GM19099 (cell line): ENCODE data around the gene ANKHD1.
A peak's percentile ranks its signal among the peaks of the same experiment; 100 is the strongest.

Source experiments
- POLR2A ChIP-seq: IDR thresholded peaks from 3 replicates; pipeline ENCODE4 v1.6.1; 2011; ENCODE audit warnings: low read depth; ENCODE audit not compliant: insufficient read length; ENCODE audit errors: extremely low read depth

The ANKHD1 gene

GRCh38 chr5:140545606-140546005 lies 144.0 kb downstream of the ANKHD1 start:
- no peak for TF ChIP-seq POLR2A

GRCh38 chr5:140546851-140547507 lies 145.3 kb downstream of the ANKHD1 start:
- no peak for TF ChIP-seq POLR2A

GRCh38 chr5:140547508-140548299 lies 146.1 kb downstream of the ANKHD1 start, which contains the start of gene EIF4EBP3:
Gene EIF4EBP3, plus strand, starts transcription at chr5:140547662. Its CDS starts 76 bp downstream, at chr5:140547738.
- peak; percentile 31 for TF ChIP-seq POLR2A

- peak; percentile 15 for TF ChIP-seq POLR2A
Measured at GRCh38 chr5:140548300-140548688, 146.7 kb downstream of the ANKHD1 start.

GRCh38 chr5:140548791-140549190 lies 147.2 kb downstream of the ANKHD1 start:
- no peak for TF ChIP-seq POLR2A

- peak; percentile 31 for TF ChIP-seq POLR2A
Measured at GRCh38 chr5:140549237-140550144, 147.9 kb downstream of the ANKHD1 start.

- TF ChIP-seq POLR2A: no peak
Measured at GRCh38 chr5:140550147-140551079, 148.8 kb downstream of the ANKHD1 start.

- TF ChIP-seq POLR2A: no peak
Measured at GRCh38 chr5:140551872-140552271, 150.2 kb downstream of the ANKHD1 start.

- TF ChIP-seq POLR2A: no peak
Measured at GRCh38 chr5:140553657-140554056, 152.0 kb downstream of the ANKHD1 start.

GRCh38 chr5:140554454-140554853 lies 152.8 kb downstream of the ANKHD1 start:
- TF ChIP-seq POLR2A: no peak

- no peak for TF ChIP-seq POLR2A
Measured at GRCh38 chr5:140555747-140556312, 154.2 kb downstream of the ANKHD1 start.

GRCh38 chr5:140556438-140556837 lies 154.8 kb downstream of the ANKHD1 start:
- no peak for TF ChIP-seq POLR2A

- TF ChIP-seq POLR2A: peak; percentile 97
Measured at GRCh38 chr5:140557136-140557805, 155.6 kb downstream of the ANKHD1 start, which contains the start of gene SRA1. Gene SRA1, minus strand, starts transcription at chr5:140557473. Its CDS starts 21 bp downstream, at chr5:140557452.
